Measurements from ENCODE around the gene BTBD9. TPM values are rescaled to one million over a fixed set of nuclear protein-coding genes. Genes with fewer than 3 reads are reported as not detected.
"Not testable (repeated sequence)": the region's sequence is repeated elsewhere in the genome, so short reads cannot be mapped to it uniquely, and the experiment has no call there.

BTBD9 gene
- total RNA-seq, 1 donor, result 21.4 TPM

GRCh38 chr6:38350942-38351341 lies 288.8 kb downstream of the BTBD9 start:
- no peak overlapping the region for H3K4me3 ChIP-seq (ENCODE audit: low read depth, low read length)
- TF ChIP-seq CTCF (IDR thresholded peaks at IDR 0.05; ENCODE audit: insufficient read depth, low read length), result no peak
- DNase-seq (ENCODE audit: low read depth), result peak; percentile 33

- DNase-seq (ENCODE audit: low read depth), result no peak
- no peak for TF ChIP-seq CTCF (IDR thresholded peaks at IDR 0.05; ENCODE audit: insufficient read depth, low read length)
- H3K4me3 ChIP-seq (ENCODE audit: low read depth, low read length), result no peak overlapping the region
Measured at GRCh38 chr6:38350220-38350619, 289.5 kb downstream of the BTBD9 start.

- DNase-seq (ENCODE audit: low read depth), result peak; percentile 68
- no peak for TF ChIP-seq CTCF (IDR thresholded peaks at IDR 0.05; ENCODE audit: insufficient read depth, low read length)
- no peak overlapping the region for H3K4me3 ChIP-seq (ENCODE audit: low read depth, low read length)
Measured at GRCh38 chr6:38349795-38350194, 289.9 kb downstream of the BTBD9 start.

GRCh38 chr6:38349221-38349620 lies 290.5 kb downstream of the BTBD9 start:
- TF ChIP-seq CTCF (IDR thresholded peaks at IDR 0.05; ENCODE audit: insufficient read depth, low read length), result no peak
- no peak overlapping the region for H3K4me3 ChIP-seq (ENCODE audit: low read depth, low read length)

GRCh38 chr6:38348371-38348770 lies 291.4 kb downstream of the BTBD9 start:
- TF ChIP-seq CTCF (IDR thresholded peaks at IDR 0.05; ENCODE audit: insufficient read depth, low read length), result no peak
- DNase-seq (ENCODE audit: low read depth), result no peak
- no peak overlapping the region for H3K4me3 ChIP-seq (ENCODE audit: low read depth, low read length)

More at GRCh38 chr6:38349221-38349620, 290.5 kb downstream of the BTBD9 start:
- no peak for DNase-seq (ENCODE audit: low read depth)

GRCh38 chr6:38347829-38348228 lies 291.9 kb downstream of the BTBD9 start:
- not testable (repeated sequence) for H3K4me3 ChIP-seq (ENCODE audit: low read depth, low read length); DNase-seq (ENCODE audit: low read depth)

- no peak for TF ChIP-seq CTCF (IDR thresholded peaks at IDR 0.05; ENCODE audit: insufficient read depth, low read length)
- peak; percentile 77 for DNase-seq (ENCODE audit: low read depth)
- H3K4me3 ChIP-seq (ENCODE audit: low read depth, low read length), result no peak overlapping the region
Measured at GRCh38 chr6:38346291-38347079, 293.2 kb downstream of the BTBD9 start.
